Activated CD8-positive, alpha-beta T cell treated with anti-CD3 and anti-CD28 coated beads for 36 hours (primary cell): ENCODE measurements around the gene SMIM35. TPM values are rescaled to one million over a fixed set of nuclear protein-coding genes. Genes with fewer than 3 reads are reported as not detected.

Experiments
- ATAC-seq: fragments of 200-7000 bp; cut with Tn5 transposase; one replicate; pipeline ENCODE4 v1.10.0; 2021; ENCODE audit warnings: mild to moderate bottlenecking, moderate library complexity
- CTCF ChIA-PET: fragments of 350-600 bp; sonication (Branson Sonifier 250); formaldehyde crosslinking; loops from one replicate; lab custom pipeline; 2021; ENCODE audit warnings: antibody characterized with exemption; lab: Charles Lee
- POLR2A ChIA-PET: fragments of 350-600 bp; sonication (Branson Sonifier 250); formaldehyde crosslinking; loops from one replicate; lab custom pipeline; 2021; ENCODE audit warnings: antibody characterized with exemption; lab: Charles Lee
- DNase-seq: peaks from one replicate; pipeline ENCODE4 v3.0.0-alpha.2; 2020
- H3K27ac Mint-ChIP-seq: one replicate; pipeline ENCODE4 v1.8.0; 2021; ENCODE audit warnings: mild to moderate bottlenecking, mixed read lengths
- H3K27me3 Mint-ChIP-seq: one replicate; pipeline ENCODE4 v1.8.0; 2021; ENCODE audit warnings: mixed read lengths
- H3K36me3 Mint-ChIP-seq: one replicate; pipeline ENCODE4 v1.8.0; 2021; ENCODE audit warnings: low read depth, mixed read lengths
- H3K4me1 Mint-ChIP-seq: one replicate; pipeline ENCODE4 v1.8.0; 2021; ENCODE audit warnings: low read depth, mixed read lengths
- H3K4me3 Mint-ChIP-seq: one replicate; pipeline ENCODE4 v1.8.0; 2021; ENCODE audit warnings: mild to moderate bottlenecking, moderate library complexity, mixed read lengths
- H3K9me3 Mint-ChIP-seq: one replicate; pipeline ENCODE4 v1.8.0; 2021; ENCODE audit warnings: mixed read lengths
- CTCF ChIP-seq: fragments of 200-600 bp; IDR thresholded peaks from one replicate; pipeline ENCODE4 v1.8.0; 2022; ENCODE audit warnings: antibody characterized with exemption, mild to moderate bottlenecking
- intact Hi-C: fragments of 100-400 bp; cut with micrococcal nuclease; formaldehyde crosslinking; loops from one replicate; pipeline ENCODE4 v1.10.0; 2022
- total RNA-seq, 2 experiments: library from RNA; stranded (reverse); gene quantifications; one replicate each; pipeline ENCODE4 v1.2.3, GENCODE V29; 2021

SMIM35 gene
- total RNA-seq, 2 experiments from 2014 or later = 0.27 to 0.32 TPM

- ChIA-PET CTCF (interaction anchor here (1.0 to 9.8 kb wide), 5 partner anchors 72 to 251 kb away, joined by 3 to 287 read pairs (median 4); no protein-coding TSS in a partner anchor), POLR2A (interaction anchor here (1.4 kb wide), 1 partner anchor 17 kb away, joined by 3 read pairs; no protein-coding TSS in a partner anchor)
- Mint-ChIP-seq H3K9me3 (no peaks in the 10 kb centered on the region), H3K4me1 (no peaks in the 10 kb centered on the region), H3K27ac (no peak overlapping the region), H3K4me3 (no peak overlapping the region), H3K36me3 (no peaks in the 10 kb centered on the region), H3K27me3 (no peaks in the 10 kb centered on the region)
- intact Hi-C loops = no loop called here
- DNase-seq (no peak), ATAC-seq (no peak)
- TF ChIP-seq CTCF = no peak
Observed at GRCh38 chr11:118058311-118059245, 28.2 kb downstream of the SMIM35 start.

- H3K36me3 Mint-ChIP-seq = no peaks in the 10 kb centered on the region
- intact Hi-C loops = no loop called here
- DNase-seq (no peak), ATAC-seq (no peak)
- H3K9me3 Mint-ChIP-seq = no peaks in the 10 kb centered on the region
- no peaks in the 10 kb centered on the region for H3K27me3 Mint-ChIP-seq
- POLR2A ChIA-PET = interaction anchor here (1.0 kb wide), 1 partner anchor 242 kb away, joined by 3 read pairs; no protein-coding TSS in a partner anchor
- TF ChIP-seq CTCF = no peak
- H3K27ac Mint-ChIP-seq = no peak overlapping the region
- H3K4me1 Mint-ChIP-seq = peaks cover 8% of the 10 kb centered on the region
- CTCF ChIA-PET = interaction anchor here (1.0 to 9.8 kb wide), 5 partner anchors 71 to 250 kb away, joined by 3 to 287 read pairs (median 4); no protein-coding TSS in a partner anchor
- H3K4me3 Mint-ChIP-seq = no peak overlapping the region
Observed at GRCh38 chr11:118057251-118058145, 29.3 kb downstream of the SMIM35 start.

- peaks cover 15% of the 10 kb centered on the region for H3K4me1 Mint-ChIP-seq
- H3K27ac Mint-ChIP-seq = no peak overlapping the region
- no peaks in the 10 kb centered on the region for H3K36me3 Mint-ChIP-seq
- no peaks in the 10 kb centered on the region for H3K27me3 Mint-ChIP-seq
- H3K9me3 Mint-ChIP-seq = no peaks in the 10 kb centered on the region
- TF ChIP-seq CTCF = no peak
- intact Hi-C loops = no loop called here
- H3K4me3 Mint-ChIP-seq = no peak overlapping the region
- ATAC-seq = no peak
- ChIA-PET CTCF (interaction anchor here (1.5 to 9.8 kb wide), 4 partner anchors 107 to 249 kb away, joined by 4 to 287 read pairs (median 144); partner anchors contain the start of gene FXYD2), POLR2A (interaction anchor here (1.0 kb wide), 1 partner anchor 241 kb away, joined by 3 read pairs; no protein-coding TSS in a partner anchor)
- DNase-seq = no peak
Observed at GRCh38 chr11:118056806-118057205, 30.0 kb downstream of the SMIM35 start.

- no peak overlapping the region for H3K27ac Mint-ChIP-seq
- POLR2A ChIA-PET = no interaction called here
- H3K4me3 Mint-ChIP-seq = no peak overlapping the region
- no peaks in the 10 kb centered on the region for H3K9me3 Mint-ChIP-seq
- H3K4me1 Mint-ChIP-seq = peaks cover 23% of the 10 kb centered on the region
- ATAC-seq = no peak
- no peaks in the 10 kb centered on the region for H3K36me3 Mint-ChIP-seq
- CTCF ChIA-PET = interaction anchor here (1.0 to 9.8 kb wide), 7 partner anchors 101 to 248 kb away, joined by 3 to 287 read pairs (median 118); partner anchors contain the start of gene FXYD2
- intact Hi-C loops = no loop called here
- H3K27me3 Mint-ChIP-seq = no peaks in the 10 kb centered on the region
- no peak for DNase-seq
- TF ChIP-seq CTCF = no peak
Observed at GRCh38 chr11:118055966-118056365, 30.8 kb downstream of the SMIM35 start.
